Endothelial cell (in vitro differentiated cells): ENCODE measurements around the gene FAM236A. TPM values are rescaled to one million over a fixed set of nuclear protein-coding genes. Genes with fewer than 3 reads are reported as not detected.
"Not testable (repeated sequence)": the region's sequence is repeated elsewhere in the genome, so short reads cannot be mapped to it uniquely, and the experiment has no call there.

Experiments
- DNase-seq: peaks from one replicate; pipeline ENCODE4 v3.0.0; 2021; ENCODE audit warnings: low spot score
- H3K27ac Mint-ChIP-seq: one replicate; pipeline ENCODE4 v1.8.0; 2021; ENCODE audit warnings: mixed read lengths, inconsistent platforms; ENCODE audit not compliant: unreplicated experiment
- H3K27me3 Mint-ChIP-seq: one replicate; pipeline ENCODE4 v1.8.0; 2021; ENCODE audit warnings: mild to moderate bottlenecking, moderate library complexity, mixed read lengths, inconsistent platforms; ENCODE audit not compliant: unreplicated experiment
- H3K36me3 Mint-ChIP-seq: one replicate; pipeline ENCODE4 v1.8.0; 2021; ENCODE audit warnings: mild to moderate bottlenecking, low read depth, mixed read lengths, inconsistent platforms; ENCODE audit not compliant: unreplicated experiment
- H3K4me1 Mint-ChIP-seq: one replicate; pipeline ENCODE4 v1.8.0; 2021; ENCODE audit warnings: mild to moderate bottlenecking, mixed read lengths, inconsistent platforms; ENCODE audit not compliant: unreplicated experiment
- H3K4me3 Mint-ChIP-seq: one replicate; pipeline ENCODE4 v1.8.0; 2021; ENCODE audit warnings: mild to moderate bottlenecking, mixed read lengths, inconsistent platforms; ENCODE audit not compliant: unreplicated experiment
- H3K9me3 Mint-ChIP-seq: one replicate; pipeline ENCODE4 v1.8.0; 2021; ENCODE audit warnings: mixed read lengths, inconsistent platforms; ENCODE audit not compliant: unreplicated experiment
- long read RNA-seq: library from polyadenylated mRNA; unstranded; transcript quantifications from one replicate; pipeline ENCODE4 v2.0.0, GENCODE V29; 2020; ENCODE audit not compliant: unreplicated experiment
- total RNA-seq: library from RNA; stranded (reverse); fragmentation: NEBNext Ultra II Directional; extraction: Animal tissue kit (Norgen Biotek cat#: 25700); gene quantifications from one replicate; pipeline ENCODE4 v1.2.1, GENCODE V29; 2021; ENCODE audit not compliant: unreplicated experiment

FAM236A gene
- total RNA-seq: not detected
- long read RNA-seq: 0 reads

GRCh38 chrX:72937906-72938305, at the start of gene FAM236A:
TSS of gene FAM236A (plus strand) at chrX:72938206. CDS start at chrX:72938263, 57 bp downstream.
- not testable (repeated sequence) for DNase-seq, H3K27me3 Mint-ChIP-seq, H3K9me3 Mint-ChIP-seq, H3K27ac Mint-ChIP-seq, H3K4me1 Mint-ChIP-seq, H3K4me3 Mint-ChIP-seq, H3K36me3 Mint-ChIP-seq

- DNase-seq, H3K4me1 Mint-ChIP-seq, H3K4me3 Mint-ChIP-seq, H3K36me3 Mint-ChIP-seq, H3K27ac Mint-ChIP-seq, H3K9me3 Mint-ChIP-seq, H3K27me3 Mint-ChIP-seq: not testable (repeated sequence)
Measured at GRCh38 chrX:72889740-72890139, 48.3 kb upstream of the FAM236A start.

- not testable (repeated sequence) for H3K4me3 Mint-ChIP-seq, H3K36me3 Mint-ChIP-seq, H3K4me1 Mint-ChIP-seq, H3K27ac Mint-ChIP-seq, H3K27me3 Mint-ChIP-seq, DNase-seq, H3K9me3 Mint-ChIP-seq
Measured at GRCh38 chrX:72912315-72912714, 25.7 kb upstream of the FAM236A start, which contains the start of gene FAM236C. TSS of gene FAM236C (plus strand) at chrX:72912615. CDS start at chrX:72912715, 100 bp downstream.

- H3K4me1 Mint-ChIP-seq, DNase-seq, H3K9me3 Mint-ChIP-seq, H3K4me3 Mint-ChIP-seq, H3K27ac Mint-ChIP-seq, H3K36me3 Mint-ChIP-seq, H3K27me3 Mint-ChIP-seq: not testable (repeated sequence)
Measured at GRCh38 chrX:72916096-72916495, 21.9 kb upstream of the FAM236A start.

DNA sequence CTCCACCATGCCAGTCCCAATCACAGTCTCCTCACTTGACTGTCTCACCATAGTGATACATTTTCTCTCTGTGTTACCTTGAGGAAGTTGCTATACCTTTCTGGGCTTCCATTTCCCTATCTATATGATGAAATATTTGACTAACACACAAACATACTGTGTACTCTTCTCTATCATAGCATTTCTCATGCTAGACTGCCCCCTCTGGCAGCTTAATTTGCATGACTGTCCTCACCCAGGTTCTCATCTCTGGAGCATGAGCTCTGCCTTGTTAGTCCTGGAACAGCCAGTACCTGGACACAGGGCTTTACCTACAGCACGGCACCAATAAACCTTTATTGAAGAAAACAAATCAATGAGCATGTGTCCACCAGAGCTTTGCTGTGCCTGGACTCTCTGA, 5.7 kb upstream of the FAM236A start:
- not testable (repeated sequence) for H3K36me3 Mint-ChIP-seq, H3K9me3 Mint-ChIP-seq, H3K27ac Mint-ChIP-seq, H3K4me1 Mint-ChIP-seq, DNase-seq, H3K4me3 Mint-ChIP-seq, H3K27me3 Mint-ChIP-seq

DNA sequence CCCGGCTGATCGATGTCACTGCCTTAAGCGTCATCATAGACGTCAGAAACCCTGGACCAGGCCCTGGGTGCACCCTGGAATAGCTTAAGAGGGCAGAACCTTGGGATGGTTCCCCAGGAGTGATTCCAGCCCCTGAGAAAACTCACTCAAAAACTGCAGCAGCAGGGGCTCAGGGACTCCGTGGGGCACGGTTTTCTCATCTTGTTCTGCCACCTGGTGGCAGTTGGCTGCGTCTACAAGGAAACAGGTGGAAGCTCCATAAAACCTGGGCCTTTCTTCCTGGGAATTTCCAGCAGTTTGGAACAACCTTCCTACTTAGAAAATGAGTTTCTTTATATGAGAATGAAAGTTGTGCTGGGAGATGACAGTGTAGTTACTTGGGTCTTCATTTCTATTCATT, 1.6 kb upstream of the FAM236A start:
- not testable (repeated sequence) for DNase-seq, H3K27me3 Mint-ChIP-seq, H3K9me3 Mint-ChIP-seq, H3K4me3 Mint-ChIP-seq, H3K4me1 Mint-ChIP-seq, H3K36me3 Mint-ChIP-seq, H3K27ac Mint-ChIP-seq

GRCh38 chrX:72936882-72937455, 1.0 kb upstream of the FAM236A start:
- DNase-seq, H3K4me1 Mint-ChIP-seq, H3K27me3 Mint-ChIP-seq, H3K4me3 Mint-ChIP-seq, H3K36me3 Mint-ChIP-seq, H3K9me3 Mint-ChIP-seq, H3K27ac Mint-ChIP-seq: not testable (repeated sequence)

DNA sequence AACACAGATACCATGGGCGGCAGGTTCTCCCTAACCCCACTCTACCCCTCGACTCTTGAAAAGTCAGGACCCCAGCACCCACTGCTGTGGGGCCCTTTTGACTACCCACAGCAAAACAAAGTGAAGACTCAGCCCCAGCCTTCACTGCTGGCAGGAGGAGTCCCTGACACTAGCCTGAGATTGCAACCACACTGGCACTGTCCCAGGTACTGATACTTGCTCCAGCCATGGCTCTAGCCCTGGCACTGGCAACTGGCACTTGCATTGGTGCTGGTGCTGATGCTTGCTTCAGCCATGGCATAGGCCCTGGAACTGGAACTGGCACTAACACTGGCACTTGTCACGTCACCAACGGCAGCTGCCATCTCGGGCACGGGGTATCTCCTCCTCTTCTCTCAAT, 4.3 kb downstream of the FAM236A start:
- DNase-seq, H3K4me3 Mint-ChIP-seq, H3K27ac Mint-ChIP-seq, H3K4me1 Mint-ChIP-seq, H3K9me3 Mint-ChIP-seq, H3K36me3 Mint-ChIP-seq, H3K27me3 Mint-ChIP-seq: not testable (repeated sequence)

GRCh38 chrX:72943035-72943818, 5.2 kb downstream of the FAM236A start:
- H3K27me3 Mint-ChIP-seq, H3K9me3 Mint-ChIP-seq: not testable (repeated sequence)

GRCh38 chrX:72943819-72944169, 5.8 kb downstream of the FAM236A start, which contains the start of gene DMRTC1:
TSS of gene DMRTC1 (minus strand) at chrX:72943837. CDS start at chrX:72875694, 68,143 bp downstream.
- H3K4me1 Mint-ChIP-seq, H3K27ac Mint-ChIP-seq, H3K9me3 Mint-ChIP-seq, DNase-seq, H3K27me3 Mint-ChIP-seq, H3K4me3 Mint-ChIP-seq, H3K36me3 Mint-ChIP-seq: not testable (repeated sequence)

More at GRCh38 chrX:72943035-72943818, 5.2 kb downstream of the FAM236A start:
- not testable (repeated sequence) for H3K4me1 Mint-ChIP-seq, DNase-seq, H3K36me3 Mint-ChIP-seq, H3K4me3 Mint-ChIP-seq, H3K27ac Mint-ChIP-seq

GRCh38 chrX:72959971-72960370, 22.0 kb downstream of the FAM236A start:
- H3K36me3 Mint-ChIP-seq, H3K4me3 Mint-ChIP-seq, H3K27me3 Mint-ChIP-seq, H3K27ac Mint-ChIP-seq, H3K4me1 Mint-ChIP-seq, H3K9me3 Mint-ChIP-seq, DNase-seq: not testable (repeated sequence)

DNA sequence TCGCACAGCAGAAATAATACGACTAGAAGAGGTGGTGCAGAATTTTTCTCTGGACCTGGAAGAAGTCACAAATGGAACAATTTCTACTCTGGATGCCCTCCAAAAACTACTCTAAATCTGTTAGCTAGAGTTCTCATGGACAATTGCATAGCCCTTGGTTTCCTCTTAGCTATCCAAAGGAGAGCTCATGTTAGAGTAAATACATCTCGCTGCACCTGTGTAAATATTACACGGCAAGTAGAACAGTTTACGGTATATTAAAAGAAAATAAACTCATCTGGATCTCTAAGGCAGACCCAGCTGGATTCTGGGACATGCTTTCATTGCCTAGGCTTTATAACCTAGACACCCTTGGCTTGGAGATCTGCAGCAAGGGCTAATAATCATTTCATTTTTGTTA, 33.9 kb downstream of the FAM236A start:
- DNase-seq, H3K9me3 Mint-ChIP-seq, H3K36me3 Mint-ChIP-seq: not testable (repeated sequence)

More for the DNA sequence above, 33.9 kb downstream of the FAM236A start:
- H3K27ac Mint-ChIP-seq, H3K4me1 Mint-ChIP-seq, H3K27me3 Mint-ChIP-seq, H3K4me3 Mint-ChIP-seq: not testable (repeated sequence)
